Embryonic facial prominence (tissue), 1 donor: ENCODE measurements around the gene CASZ1.
A peak's percentile ranks its signal among the peaks of the same experiment; 100 is the strongest.

Experiments
- DNase-seq: peaks from one replicate; pipeline ENCODE4 v3.0.0-alpha.2; 2016; ENCODE audit errors: extremely low spot score

CASZ1 gene

GRCh38 chr1:10704368-10704882, 92.0 kb downstream of the CASZ1 start:
- DNase-seq = no peak

GRCh38 chr1:10703702-10704101, 92.7 kb downstream of the CASZ1 start:
- DNase-seq = no peak

- DNase-seq = no peak
Measured at GRCh38 chr1:10701145-10701544, 95.3 kb downstream of the CASZ1 start.

DNA sequence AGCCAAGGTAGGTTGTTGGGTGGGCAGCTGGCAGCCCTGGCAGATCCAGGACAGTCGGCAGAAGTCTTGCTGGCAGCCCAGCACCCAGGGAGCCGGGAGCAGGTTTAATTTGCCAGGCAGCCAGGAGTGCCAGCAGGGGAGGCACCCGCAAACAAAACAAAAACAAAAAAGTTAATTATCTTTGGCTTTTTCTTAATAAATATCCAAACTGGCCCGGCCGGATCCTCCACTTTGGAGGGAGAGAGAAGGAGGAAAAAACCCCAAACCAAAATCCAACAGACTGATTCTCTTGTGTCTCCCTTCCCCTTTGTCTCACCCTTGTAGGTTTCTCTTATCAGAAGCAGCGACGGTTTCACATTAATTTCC, 97.0 kb downstream of the CASZ1 start:
- DNase-seq = no peak

DNA sequence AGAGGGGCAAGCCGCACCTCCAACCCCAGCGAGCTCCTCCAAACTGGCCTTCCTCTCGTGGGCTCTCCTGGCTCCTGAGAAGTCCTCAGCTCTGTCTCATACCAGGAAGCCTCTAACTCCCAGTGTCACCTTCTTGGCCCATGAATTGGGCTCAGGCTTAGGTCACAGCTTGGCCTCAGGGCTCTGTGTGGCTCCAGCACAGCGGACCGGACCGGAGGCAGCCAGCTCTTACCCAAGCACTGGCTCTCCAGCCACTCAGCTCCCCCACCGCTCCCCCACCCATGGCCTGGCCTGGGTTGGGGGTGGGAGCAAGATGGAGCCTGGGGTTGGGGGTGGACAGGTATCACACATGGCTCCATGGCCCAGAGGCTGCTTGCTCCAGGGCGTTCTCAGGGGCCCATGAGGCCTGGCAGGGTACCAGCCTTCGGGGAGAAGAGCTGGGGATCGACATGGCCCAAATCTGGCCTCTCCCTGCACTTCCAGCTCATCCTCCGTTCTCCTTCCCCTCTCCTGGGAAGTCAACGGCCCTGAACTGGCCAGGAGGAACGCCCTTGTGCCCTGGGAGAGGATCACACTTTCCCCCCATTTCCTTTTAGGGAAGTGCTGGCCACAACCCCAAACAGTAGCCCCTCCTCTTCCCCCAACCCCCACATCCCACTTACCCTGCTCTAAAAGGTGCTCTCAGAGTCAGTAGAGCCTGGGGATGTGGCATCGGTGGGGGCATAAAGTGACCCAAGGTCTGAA, 97.5 kb downstream of the CASZ1 start:
- no peak for DNase-seq

DNA sequence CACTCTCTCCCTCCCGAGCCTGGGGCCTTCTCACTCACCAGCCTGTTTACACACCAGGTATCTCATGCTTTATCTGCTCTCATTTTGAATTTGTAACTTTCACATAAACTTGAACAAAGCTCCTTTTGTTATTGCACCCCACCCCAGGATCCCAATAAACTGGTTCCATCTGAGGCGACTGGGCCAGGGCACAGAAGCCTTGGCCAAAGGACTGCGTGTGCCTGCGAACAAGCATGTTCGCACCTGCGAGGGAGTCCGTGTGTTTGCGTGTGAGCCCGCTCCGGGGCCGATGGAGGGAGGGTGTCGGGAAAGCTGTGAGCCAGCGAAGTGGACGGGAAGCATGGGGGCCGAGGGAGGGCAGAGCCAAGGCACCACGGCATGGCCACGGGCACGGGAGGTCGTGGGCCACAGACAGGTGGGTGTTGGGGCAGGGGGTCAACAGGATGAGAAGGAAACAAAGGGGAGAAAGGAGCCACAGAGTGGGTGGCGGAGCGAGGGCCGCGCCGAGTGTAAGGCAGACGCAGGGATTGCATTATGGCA, 98.8 kb downstream of the CASZ1 start:
- no peak for DNase-seq

- no peak for DNase-seq
Measured at GRCh38 chr1:10696977-10697376, 99.5 kb downstream of the CASZ1 start.

DNA sequence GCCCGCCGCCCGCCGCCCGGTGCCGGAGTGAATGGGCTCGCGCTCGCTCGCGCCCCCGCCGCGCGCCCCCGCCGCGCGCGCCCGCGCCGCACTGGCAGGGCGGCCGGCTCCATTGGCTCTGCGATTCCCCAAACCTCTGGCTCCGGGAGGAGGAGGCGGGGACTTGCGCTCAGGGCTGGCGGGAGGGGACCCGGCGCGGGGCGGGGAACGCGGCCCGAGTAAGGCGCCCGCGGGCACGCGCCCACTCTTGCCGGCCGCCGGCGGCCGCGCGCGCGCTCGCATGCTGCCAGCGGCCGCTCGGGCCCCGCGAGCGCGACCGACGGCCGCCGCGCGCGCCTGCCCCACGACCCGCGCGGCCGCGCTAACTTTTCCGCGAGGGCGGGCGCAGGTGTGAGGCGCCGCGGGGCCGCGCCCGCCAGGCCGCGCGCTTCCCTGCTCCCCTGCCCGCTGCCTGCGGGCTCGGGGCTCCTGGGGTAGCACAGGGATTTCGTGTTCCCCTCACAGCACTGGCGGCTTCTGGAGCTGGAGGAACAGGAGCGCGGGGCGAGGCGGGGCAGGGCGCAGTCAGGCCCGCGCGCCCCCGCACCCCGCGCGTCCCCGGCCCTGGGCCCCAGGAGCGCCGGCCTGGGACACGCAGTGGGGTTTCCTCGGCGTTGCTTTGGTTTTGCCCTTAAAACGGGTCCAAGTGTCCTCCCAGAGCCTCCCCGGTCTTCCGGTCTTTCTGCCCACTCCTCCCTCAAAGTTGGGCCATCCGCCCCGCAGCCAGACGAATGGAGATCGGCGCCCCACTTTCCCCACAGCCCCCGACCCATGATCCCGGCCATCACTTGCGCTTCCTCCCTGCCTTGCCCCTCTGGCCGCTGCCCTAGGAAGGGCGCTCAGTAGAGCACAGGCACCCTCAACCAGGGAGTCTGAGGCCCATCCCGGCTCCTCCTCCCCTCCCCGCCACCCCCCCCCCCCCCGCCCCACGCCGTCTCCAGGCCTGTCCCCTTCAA, 101.5 kb downstream of the CASZ1 start:
- DNase-seq = peak; percentile 71

DNA sequence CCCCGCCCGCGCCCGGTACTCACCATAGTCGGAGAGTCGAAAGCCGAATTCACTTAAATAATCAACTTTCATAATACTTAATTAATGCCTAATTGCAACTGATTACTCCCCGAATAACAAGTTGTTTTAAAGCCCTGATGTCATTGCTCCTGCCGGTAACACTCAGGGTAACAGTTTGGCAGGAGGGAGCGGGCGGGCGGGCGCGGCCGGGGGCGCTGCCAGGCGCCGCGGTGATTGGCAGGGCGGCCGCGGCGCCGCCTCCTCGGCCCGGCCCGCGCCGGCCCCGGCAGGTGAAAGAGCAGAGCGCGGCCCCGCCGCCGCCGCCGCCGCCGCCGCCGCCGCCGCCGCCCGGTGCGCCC, 102.2 kb downstream of the CASZ1 start:
- DNase-seq = no peak

DNA sequence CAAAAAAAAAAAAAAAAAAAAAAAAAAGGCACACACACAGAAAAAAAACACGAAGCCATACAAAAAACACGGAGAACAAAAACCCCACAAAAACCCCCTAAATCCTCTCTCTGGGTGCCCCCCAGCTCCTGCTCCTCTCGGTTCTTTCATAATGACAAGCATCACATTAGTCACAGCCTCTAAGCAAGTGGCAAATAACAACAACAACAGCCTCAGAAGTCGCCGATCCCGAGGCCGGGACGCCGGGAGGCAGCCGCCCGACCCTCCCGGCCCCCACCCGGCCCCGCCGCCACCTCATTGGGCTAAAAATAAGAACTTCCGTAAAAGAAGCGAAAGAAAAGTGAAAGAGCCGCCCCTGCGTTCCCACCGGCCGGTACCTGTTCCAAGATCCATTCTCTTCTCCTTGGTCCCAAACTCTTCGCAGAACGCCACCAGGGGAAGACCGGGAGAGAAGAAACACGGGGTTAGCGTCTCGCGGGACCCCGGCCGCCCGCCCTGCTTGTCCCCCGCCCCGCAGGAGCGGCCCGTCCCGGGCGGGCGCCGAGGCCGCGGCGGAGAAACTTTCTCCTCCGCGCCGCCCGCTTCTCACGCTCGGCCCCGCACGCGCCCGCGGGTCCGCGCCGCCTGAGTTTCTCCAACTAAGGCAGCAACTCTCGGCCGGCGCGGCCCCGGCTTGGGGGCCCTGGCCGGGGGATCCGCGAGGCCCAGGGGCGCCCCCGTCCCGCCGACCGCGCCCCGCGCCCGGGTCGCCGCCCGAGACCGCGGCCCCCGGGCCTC, 102.8 kb downstream of the CASZ1 start:
- DNase-seq = no peak

DNA sequence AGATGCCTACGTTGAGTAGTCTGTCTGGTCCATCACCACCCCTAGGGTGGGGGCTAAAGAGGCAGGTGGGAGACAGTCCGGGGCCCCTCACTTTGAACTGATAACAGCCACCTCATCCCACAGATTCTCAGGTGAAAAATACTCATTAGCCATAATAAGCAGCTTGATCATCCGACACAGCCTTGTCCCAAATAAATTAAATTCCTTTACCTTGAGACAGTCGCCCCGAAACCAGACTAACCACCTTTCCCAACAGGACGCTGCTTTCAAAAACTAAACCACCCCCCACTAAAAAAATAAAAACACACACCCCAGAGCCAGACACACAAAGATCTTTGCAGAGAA, 103.3 kb downstream of the CASZ1 start:
- DNase-seq = no peak

GRCh38 chr1:10692401-10693021, 103.9 kb downstream of the CASZ1 start:
- DNase-seq = no peak

DNA sequence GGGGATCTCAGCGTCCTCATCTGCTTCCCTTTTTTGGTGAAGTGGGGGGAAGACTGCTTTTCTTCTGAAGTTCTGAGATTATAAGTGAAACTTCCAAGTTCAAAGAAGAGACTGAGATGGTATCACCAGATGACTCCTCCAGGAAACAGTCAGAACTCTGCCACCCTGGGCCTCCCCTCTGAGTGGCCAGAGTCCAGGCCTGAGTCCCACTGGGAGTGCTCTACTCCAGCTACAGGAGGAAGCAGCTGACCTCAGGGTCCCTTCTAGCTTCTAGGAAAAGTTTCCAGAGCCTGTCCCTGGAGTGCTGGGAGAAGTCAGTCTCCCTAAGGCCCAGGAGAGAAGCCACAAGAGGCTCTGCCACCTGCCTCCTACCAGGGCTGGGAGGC, 104.7 kb downstream of the CASZ1 start:
- no peak for DNase-seq

DNA sequence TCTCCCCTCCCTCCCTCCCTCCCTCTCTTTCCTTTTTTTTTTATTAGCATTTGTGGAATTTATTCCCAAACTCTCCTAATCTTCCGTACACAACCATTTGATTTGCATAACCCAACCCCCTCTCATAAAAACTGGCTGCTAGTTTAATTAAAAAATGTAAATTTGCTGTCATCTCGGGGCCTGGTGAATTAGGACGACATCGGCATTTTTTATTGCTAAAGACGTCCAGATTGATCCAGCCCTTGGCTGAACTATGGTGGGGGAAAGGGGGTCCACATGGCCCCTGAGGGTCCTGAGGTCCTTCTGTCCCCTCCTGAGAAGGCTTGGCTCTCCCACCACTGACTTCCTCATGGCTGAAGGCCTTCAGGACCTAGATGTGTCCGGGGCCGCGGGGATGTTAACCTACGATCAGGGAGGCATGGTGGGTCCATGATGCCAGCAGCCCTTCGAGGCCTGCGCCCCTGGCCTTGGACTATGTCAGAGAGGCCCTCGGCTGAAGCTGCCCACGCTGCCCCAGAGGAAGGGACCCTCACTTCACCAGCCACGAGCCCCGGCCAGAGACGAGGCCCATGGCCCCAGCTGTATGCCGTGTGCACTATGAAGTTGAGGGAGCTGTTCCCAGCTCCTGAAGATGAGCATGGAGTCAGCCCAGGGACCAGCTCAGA, 105.2 kb downstream of the CASZ1 start:
- DNase-seq = no peak

- no peak for DNase-seq
Measured at GRCh38 chr1:10690484-10690883, 106.0 kb downstream of the CASZ1 start.

DNA sequence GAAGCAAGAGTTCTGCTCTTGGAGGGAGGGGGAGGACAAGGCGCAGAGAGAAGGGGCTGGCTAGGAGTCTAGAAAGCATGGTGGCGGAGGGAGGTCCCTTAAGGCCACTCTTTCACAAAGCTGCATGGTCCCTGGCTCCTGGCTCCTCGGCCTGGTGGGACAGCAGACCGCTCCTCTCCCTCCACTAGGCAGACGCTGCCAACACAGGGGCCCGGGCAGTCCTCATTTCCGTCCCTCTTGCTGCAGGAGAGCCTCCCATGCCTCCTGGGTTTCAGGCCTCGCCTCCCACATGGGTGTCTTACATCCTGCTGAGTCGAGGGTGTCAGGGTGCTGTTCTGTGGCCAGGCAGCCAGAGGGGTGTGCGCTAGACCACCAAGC, 108.0 kb downstream of the CASZ1 start:
- DNase-seq = no peak

GRCh38 chr1:10687782-10688408, 108.6 kb downstream of the CASZ1 start:
- no peak for DNase-seq

GRCh38 chr1:10687251-10687651, 109.2 kb downstream of the CASZ1 start:
- no peak for DNase-seq

- DNase-seq = no peak
Measured at GRCh38 chr1:10686404-10687040, 109.9 kb downstream of the CASZ1 start.

DNA sequence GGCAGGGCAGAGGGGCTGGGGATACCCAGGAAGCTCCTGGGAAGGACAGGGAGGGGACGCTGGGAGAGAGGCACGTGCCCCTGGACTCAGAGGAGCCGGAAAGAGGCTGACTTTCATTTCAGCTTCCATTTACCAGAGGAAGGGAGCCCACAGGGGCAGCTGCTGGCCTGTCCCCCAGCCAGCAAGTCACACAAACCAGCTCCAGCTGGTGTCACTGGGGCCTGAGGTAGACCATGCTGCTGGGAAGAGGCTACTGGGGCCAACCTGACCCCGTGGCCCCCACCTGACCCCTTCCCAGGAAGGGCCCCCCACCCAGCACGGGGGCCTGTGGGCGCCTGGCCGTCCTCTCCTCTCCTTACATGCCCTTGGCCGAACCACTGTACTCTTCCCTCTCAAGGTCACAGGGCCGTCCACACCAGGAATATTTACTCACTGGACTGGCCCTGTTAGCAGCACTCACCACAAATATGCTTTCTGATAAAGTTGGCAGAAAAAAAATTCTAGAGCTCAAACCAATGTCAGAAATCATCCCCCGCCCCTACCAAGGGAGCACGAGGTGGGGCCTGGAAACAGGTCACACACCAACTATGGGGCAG, 110.5 kb downstream of the CASZ1 start:
- no peak for DNase-seq
